Stimulated activated CD8-positive, alpha-beta memory T cell treated with anti-CD3 and anti-CD28 coated beads, Interleukin-7, amount 100 ng/mL, for 1 hour (primary cell): Measurements from ENCODE around the gene REXO1.

Experiments
- DNase-seq, 2 donors: peaks; one replicate each; pipeline ENCODE4 v3.0.0-alpha.2; 2020; ENCODE audit warnings: low read depth in 2 of 2

The REXO1 gene

DNA sequence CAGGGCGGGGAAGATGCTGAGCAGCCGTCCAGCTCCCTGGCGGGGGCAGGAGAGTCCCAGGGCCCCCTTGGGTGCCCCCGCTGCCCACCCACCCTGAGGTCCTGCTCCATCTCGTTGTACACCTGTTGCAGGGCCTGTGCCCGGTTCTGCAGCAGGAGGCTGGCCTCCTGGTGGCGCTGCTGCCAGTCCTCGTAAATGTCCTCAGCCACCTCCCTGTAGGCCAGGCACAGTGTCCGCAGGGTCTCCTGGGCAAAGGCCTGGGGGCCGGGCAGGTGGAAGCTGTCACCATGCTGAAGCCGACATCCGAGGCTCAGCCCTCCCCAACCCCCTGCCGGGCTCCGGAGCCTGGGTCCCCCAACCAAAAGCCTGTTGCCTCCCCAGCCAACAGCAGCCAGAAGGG lies 56.4 kb downstream of the REXO1 start:
- no peak for DNase-seq

DNA sequence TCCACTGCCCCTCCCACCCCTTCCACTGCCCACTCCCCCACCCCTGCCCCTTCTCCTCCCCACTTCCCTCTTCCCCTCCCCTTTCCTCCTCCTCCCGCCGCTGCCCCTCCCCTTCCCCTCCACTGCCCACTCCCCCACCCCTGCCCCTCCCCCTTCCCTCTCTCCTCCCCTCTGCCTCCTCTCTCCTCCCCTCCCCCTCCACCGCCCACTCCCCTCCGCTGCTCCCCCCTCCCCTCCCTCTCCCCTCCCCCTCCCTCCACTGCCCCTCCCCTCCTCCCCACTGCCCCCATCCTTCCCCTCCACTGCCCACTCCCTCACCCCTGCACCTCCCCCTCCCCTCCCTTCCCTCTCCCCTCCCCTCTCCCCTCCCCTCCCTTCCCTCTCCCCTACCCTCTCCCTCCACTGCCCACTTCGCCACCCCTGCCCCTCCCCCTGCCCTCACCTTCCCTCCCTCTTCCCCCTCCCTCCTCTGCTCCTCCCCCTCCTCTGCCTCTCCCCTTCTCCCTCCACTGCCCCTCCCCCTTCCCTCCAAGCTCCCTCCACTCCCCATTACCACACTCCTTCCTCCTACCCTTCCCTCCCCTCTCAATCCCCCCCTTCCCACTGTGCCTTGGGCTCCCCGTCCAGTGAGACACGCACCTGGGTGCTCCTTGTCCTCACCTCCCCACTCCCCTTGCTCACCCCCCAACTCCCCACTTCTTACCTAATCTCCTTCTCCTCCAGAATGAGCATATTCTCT lies 58.1 kb downstream of the REXO1 start:
- DNase-seq: no peak

- no peak for DNase-seq
Measured at GRCh38 chr19:1789261-1790041, 58.8 kb downstream of the REXO1 start.

- DNase-seq: no peak
Measured at GRCh38 chr19:1787116-1787515, 61.2 kb downstream of the REXO1 start.

GRCh38 chr19:1786668-1787067 lies 61.6 kb downstream of the REXO1 start:
- DNase-seq: no peak

- DNase-seq: no peak
Measured at GRCh38 chr19:1785310-1785709, 63.0 kb downstream of the REXO1 start.

- no peak for DNase-seq
Measured at GRCh38 chr19:1783874-1784273, 64.4 kb downstream of the REXO1 start.

- DNase-seq: no peak
Measured at GRCh38 chr19:1783354-1783753, 64.9 kb downstream of the REXO1 start.

DNA sequence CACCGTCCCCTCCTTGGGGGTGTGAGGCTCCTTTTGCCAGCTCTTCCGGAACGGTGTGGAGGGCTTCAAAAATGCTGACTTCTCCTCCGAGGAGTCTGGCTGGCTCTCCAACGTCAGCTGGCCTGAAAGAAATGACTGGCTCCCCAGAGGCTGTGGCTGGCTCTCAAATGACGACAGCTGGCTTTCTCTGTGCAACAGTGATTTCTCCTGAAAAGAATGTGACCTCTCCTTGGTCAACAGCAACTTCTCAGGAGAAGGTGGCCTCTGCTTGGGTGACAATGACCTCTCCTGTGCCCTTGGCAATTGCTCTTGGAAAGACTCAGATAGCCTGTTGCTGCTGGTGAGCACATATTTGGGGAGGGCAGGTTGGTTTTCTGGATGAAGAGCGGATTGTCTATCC lies 65.8 kb downstream of the REXO1 start:
- DNase-seq: no peak

DNA sequence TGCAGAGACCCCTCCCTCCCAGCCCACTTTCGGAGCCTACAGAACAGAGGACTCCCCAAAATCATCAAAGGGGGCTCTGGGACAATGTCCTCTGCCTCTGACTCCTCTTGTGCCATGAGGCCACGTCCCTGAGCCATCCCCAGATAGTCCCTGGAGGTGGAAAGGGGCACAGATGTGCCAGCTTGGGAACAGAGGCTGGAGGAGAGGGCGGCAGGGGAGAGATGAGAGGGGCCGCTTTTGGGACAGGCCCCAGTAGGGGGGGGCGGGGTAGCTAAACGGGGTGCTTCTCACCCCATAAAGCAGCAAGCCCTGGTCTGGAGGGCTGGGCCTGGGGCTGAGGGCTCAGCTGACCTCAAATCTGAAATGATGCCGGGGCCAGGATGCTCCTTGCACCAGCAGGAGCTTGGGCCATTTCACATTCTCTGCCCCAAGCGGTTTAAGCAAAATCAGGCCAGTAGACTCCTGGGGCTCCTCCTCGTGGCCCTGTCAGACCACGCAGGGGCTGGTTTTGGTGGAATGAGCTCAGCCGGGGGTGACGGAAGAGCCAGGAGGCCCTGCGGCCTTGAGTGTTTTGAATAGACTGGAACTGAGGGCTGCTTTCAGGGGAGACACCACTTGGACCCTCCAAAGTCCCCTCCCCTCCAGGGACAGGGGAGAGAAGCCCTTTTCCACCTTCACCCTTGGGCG lies 67.9 kb downstream of the REXO1 start:
- DNase-seq: no peak

DNA sequence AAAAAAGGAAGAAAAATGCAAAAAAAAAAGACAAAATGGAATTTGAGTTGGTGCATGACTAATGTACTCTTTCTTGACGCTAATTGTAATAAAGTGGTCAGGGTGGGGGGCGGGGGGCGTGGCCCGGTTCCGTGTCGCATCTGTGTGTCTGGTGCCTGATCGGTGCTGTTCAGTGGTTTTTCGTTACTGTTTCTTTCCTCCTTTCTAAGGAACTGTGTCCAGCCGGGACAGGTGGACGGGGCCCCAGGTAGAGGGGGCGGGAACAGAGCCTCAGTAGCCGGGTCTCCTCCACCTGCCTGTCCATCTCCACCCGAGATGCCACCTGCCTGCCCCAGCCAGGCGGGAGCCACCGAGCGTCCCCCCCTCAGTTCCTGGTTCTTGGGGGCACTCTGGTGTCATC lies 68.7 kb downstream of the REXO1 start:
- no peak for DNase-seq

DNA sequence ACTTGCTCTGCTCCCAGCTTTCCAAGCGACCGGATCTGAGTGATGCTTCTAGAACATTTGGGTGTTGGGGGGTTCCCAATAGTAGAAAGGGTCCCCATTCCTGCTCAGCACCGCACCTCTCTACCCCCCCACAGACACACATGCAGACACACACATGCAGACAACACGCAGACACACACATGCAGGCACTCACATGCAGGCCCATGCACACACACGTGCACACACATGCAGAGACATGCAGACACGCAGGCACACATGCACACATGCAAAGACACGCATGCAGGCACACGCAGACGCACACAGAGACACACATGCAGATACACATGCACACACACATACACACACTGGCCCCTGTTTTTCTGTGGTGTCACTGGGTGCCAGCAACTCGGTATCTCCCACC lies 71.1 kb downstream of the REXO1 start:
- no peak for DNase-seq

DNA sequence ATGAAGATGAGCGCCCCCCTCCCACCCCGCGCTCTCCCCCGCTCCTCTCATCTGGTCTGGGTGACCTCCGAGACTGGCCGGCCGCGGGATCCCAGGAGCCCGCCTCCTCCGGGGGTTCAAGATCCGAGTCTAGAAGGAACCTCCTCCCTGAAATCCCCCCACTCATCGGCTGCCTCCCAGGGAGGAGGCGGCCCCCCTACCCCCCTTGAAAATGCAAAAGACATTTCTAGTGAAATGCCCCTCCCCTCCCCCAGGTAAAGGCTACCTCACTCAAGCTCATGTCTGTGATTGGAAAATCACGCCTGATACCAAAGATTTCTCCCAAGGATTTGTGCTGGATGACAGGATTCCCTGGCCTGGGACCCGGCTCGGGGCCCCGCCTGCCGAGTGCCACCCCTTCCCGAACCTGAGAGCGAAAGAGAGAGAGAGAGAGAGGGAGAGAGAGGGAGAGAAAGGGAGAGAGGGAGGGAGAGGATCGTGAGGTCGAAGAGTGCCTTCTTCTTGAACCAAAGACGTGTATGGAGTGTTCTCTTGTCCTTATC lies 71.6 kb downstream of the REXO1 start:
- no peak for DNase-seq

GRCh38 chr19:1775951-1776605 lies 72.2 kb downstream of the REXO1 start:
- no peak for DNase-seq

DNA sequence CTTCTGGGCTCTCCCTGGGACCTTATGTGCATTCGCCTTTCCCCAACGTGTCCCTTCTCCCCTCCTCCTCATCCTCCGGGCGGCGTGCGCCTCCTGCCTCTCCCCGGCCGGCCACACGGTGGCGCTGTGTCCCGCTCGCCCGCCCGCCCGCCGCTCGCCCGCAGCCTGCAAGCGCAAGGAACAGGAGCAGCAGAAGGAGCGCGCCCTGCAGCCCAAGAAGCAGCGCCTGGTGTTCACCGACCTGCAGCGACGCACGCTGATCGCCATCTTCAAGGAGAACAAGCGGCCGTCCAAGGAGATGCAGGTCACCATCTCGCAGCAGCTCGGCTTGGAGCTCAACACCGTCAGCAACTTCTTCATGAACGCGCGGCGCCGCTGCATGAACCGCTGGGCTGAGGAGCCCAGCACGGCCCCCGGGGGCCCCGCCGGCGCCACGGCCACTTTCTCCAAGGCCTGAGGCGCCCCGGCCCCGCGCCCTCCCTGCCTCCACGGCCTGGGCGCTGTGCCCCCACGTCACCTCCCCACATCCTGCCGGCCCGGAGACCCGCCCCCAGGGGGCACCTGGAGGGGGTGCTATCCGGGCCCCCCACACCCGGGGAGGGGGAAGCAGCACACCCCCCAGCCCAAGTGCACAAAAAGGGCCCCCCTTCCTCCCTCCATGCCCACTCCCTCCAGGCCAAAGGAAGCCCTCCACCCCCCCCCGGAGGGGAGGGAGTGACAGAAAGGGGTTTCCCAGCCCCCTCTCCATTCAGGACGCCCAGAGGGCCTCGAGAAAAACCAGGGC lies 73.1 kb downstream of the REXO1 start:
- no peak for DNase-seq

DNA sequence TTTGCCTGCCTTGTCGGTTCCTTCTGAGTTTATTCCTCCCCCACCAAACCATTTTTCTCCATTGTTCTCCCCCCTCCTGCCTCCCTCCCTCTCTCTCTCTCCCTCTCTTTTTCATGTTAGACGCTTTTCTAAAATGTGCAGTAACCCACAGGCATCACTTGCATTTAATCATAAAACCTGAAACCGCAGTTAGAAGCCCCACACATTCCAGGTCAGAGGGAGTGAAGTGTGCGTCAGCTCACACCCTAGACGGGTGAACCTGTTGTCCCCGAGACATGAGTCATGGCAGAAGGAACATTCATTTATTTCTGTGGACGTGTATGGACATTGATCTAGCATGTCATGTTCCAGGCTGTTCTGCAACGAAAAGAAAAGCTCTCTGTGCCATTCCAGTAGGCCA lies 75.1 kb downstream of the REXO1 start:
- DNase-seq: no peak

DNA sequence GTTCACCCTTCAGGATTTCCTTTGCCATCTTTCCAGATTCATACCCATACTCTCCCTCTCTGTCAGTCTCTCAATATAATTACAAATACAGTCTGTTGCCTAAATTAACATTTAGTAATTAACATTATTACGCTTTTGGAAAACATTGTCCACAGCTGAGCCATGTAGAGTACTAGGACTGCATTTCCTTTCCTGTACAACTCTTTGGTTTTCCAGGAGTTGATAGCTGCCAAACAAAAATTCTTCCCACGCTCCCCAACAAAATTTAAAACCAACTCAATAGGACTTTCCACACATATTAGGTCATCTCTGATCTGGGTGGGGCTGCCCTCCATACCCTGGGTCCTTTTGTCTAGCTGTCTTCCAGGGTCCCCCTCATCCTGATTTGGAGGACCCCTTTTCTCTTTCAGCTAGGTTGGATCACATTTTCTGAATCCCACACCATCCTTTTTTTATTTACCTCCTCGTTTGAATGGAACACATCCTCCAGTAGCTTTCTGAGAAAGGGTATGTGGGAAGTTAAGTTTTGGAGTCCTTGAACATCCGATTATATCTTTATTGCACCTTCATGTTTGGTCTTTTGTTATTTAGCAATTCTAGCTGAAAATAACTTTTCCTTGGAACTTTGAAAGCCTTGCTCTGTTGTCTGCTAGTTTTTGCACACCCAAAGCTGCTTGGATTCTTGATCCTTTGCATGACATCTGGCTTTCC lies 77.3 kb downstream of the REXO1 start:
- no peak for DNase-seq

DNA sequence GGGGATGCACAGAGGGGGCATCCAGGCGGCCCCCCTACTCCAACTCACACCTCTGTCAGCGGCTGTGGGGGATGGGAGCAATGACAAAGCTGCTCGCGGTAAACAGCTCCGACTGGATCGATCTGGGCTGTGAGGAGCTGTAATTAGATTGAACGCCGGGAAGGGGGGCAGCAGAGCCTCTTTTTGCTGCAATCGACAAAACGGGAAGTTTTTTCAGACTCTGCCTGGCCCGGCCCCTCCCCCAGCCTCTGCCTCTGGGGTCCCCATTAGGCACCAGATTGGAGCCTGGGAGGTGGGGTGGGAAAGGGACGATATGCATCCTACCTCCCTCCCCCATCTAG lies 78.7 kb downstream of the REXO1 start:
- DNase-seq: no peak

DNA sequence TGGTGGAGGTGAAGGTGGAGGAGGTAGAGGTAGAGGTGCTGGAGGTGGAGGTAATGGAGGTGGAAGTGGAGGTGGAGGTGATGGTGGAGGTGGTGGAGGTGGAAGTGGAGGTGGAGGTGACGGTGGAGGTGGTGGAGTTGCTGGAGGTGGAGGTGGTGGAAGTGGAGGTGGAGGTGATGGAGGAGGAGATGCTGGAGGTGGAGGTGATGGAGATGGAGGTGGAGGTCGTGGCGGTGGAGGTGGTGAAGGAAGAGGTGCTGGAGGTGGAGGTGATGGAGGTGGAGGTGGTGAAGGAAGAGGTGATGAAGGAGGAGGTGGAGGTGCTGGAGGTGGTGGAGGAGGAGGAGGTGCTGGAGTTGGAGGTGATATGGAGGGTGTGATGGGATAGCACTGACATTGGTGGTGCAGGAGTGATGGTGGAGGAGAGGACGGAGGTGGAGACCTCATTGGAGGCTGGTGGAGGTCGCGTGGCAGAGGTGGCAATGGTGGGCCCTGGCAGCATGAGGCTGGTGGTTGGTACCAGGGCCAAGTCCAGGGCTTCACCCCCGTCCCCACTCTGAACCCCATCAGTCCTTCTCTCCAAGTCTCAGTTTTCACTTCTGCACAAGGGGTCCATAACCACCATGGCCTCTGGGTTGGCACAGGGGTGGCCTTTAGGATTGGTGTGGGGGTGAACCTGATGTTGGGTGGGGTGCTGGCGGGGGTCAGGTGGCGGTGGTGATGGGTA lies 79.2 kb downstream of the REXO1 start:
- DNase-seq: no peak

- no peak for DNase-seq
Measured at GRCh38 chr19:1768248-1768647, 80.0 kb downstream of the REXO1 start.
